Transverse colon (tissue), 4 donors: ENCODE data around the gene NEK3. TPM values are rescaled to one million over a fixed set of nuclear protein-coding genes. Genes with fewer than 3 reads are reported as not detected.

Experiments
- DNase-seq: peaks from one replicate; pipeline ENCODE4 v3.0.0-alpha.2; 2019
- H3K27ac ChIP-seq, 4 donors: fragments of 200-600 bp; sonication (generic); 2 replicates each; pipeline ENCODE4 v1.5.1; 2016 to 2018; ENCODE audit warnings: inconsistent platforms in 4 of 4
- H3K27me3 ChIP-seq: fragments of 200-600 bp; sonication (generic); 2 replicates; pipeline ENCODE4 v1.5.1; 2017; ENCODE audit warnings: inconsistent platforms
- H3K36me3 ChIP-seq, 4 donors: fragments of 200-600 bp; sonication (generic); 2 replicates each; pipeline ENCODE4 v1.5.1; 2017 to 2019; ENCODE audit warnings: inconsistent platforms in 4 of 4
- H3K4me1 ChIP-seq, 4 donors: fragments of 200-600 bp; sonication (generic); 2 replicates each; pipeline ENCODE4 v1.5.1; 2017 to 2020; ENCODE audit warnings: inconsistent platforms in 4 of 4
- H3K4me3 ChIP-seq, 4 donors: fragments of 200-600 bp; sonication (generic); 1 replicate in 1 of 4; 2 replicates in 3 of 4; pipeline versions ENCODE4 v1.5.1 to v1.6.1; 2017 to 2019; ENCODE audit warnings: inconsistent platforms in 4 of 4
- H3K9me3 ChIP-seq, 2 donors: fragments of 200-600 bp; sonication (generic); 2 replicates each; pipeline ENCODE4 v1.5.1; 2017 to 2019; ENCODE audit warnings: inconsistent platforms in 2 of 2
- CTCF ChIP-seq, 5 experiments: fragments of 200-600 bp in 3 of 5; fragments of 450-650 bp in 2 of 5; sonication (generic) in 3 of 5; IDR thresholded peaks; 1 replicate in 2 of 5; 2 replicates in 3 of 5; pipeline ENCODE4 v1.5.1; 2016 to 2017; ENCODE audit warnings: antibody characterized with exemption in 5 of 5, inconsistent platforms in 3 of 5, mild to moderate bottlenecking in 2 of 5, moderate library complexity in 1 of 5
- EP300 ChIP-seq: sonication (generic); formaldehyde crosslinking; IDR thresholded peaks from one replicate; pipeline ENCODE4 v1.6.1; 2017; ENCODE audit warnings: antibody characterized with exemption, low read depth
- POLR2A ChIP-seq: fragments of 450-650 bp; IDR thresholded peaks from one replicate; pipeline ENCODE4 v1.6.1; 2016; ENCODE audit warnings: antibody characterized with exemption, mild to moderate bottlenecking, moderate library complexity
- POLR2AphosphoS5 ChIP-seq, 3 donors: sonication (generic); formaldehyde crosslinking; IDR thresholded peaks; one replicate each; pipeline ENCODE4 v1.6.1; 2016; ENCODE audit warnings: antibody characterized with exemption in 3 of 3
- WGBS, 2 donors: methylation state at CpG; one replicate each; pipeline ENCODE4 v1.1.5; 2018; ENCODE audit warnings: low coverage in 1 of 2; 5-methylcytosine and 5-hydroxymethylcytosine counted together
- in situ Hi-C, 4 donors: fragments of 200-750 bp; cut with MboI; loops; one replicate each; pipeline versions ENCODE4 v1.15.0 to v1.15.1; 2017; ENCODE audit warnings: low sequenced_read_pairs in 3 of 4, low pct_ligation_motif_present in 1 of 4, low pct_unique_long_range_greater_than_20kb in 1 of 4
- intact Hi-C: fragments of 100-400 bp; cut with DNase I; formaldehyde crosslinking; loops from one replicate; pipeline ENCODE4 v1.15.1; 2023; ENCODE audit warnings: low total_unique reads
- total RNA-seq, 4 donors: library from RNA; depleted of rRNA; stranded (reverse); fragments of >200 nt; gene quantifications; one replicate each; pipeline ENCODE4 v1.1.0, GENCODE V29; 2016

NEK3 gene
- total RNA-seq, 4 donors from 2014 or later = 20.9 to 52.1 (median 25.7) TPM

- in situ Hi-C loops (loop anchor here in 2 of 4 donors (25.0 kb wide), 2 partner anchors 335 to 710 kb away; partner anchors contain the start of gene DHRS12 (in 1 of the 2)), intact Hi-C loops (no loop called here)
- H3K36me3 ChIP-seq = peaks cover 0 to 33% (median 16%) of the 10 kb centered on the region in 4 donors
- no peak overlapping the region for H3K27ac ChIP-seq
- H3K27me3 ChIP-seq = no peaks in the 10 kb centered on the region
- H3K4me1 ChIP-seq = no peaks in the 10 kb centered on the region
- no peak for TF ChIP-seq POLR2AphosphoS5 (IDR thresholded peaks at IDR 0.05)
- TF ChIP-seq EP300 = no peak
- TF ChIP-seq CTCF (IDR thresholded peaks at IDR 0.05) = no peak
- TF ChIP-seq POLR2A = no peak
- no peak for DNase-seq
- 63 to 71% methylated on average over 1 of the region's 1 CpG for WGBS, 2 donors
- no peak overlapping the region for H3K4me3 ChIP-seq
- no peaks in the 10 kb centered on the region for H3K9me3 ChIP-seq
Observed at GRCh38 chr13:52147225-52147624, 12.2 kb downstream of the NEK3 start.

DNA sequence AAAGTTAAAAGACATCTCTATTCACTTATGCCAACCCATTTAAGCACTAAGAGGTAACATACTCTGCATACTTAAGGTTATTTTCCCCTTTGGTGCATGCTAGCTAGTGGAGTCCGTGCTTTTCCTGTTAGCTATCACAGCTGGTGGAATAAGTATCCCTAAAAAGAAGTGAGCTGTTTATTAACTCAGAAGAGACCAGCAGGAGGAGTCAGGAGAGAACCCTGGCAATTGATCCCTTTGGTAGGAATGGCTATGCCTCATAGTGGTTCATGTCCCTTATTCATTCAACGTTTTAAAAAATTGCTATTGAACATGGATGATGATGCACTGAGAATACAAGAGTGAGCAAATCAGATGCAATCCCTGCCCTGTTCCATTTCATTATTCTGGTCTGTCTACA, 18.1 kb downstream of the NEK3 start:
- 28 to 49% methylated on average over 2 of the region's 2 CpGs for WGBS, 2 donors
- Histone ChIP-seq H3K27me3 (no peaks in the 10 kb centered on the region), H3K36me3 (peaks cover 0 to 34% (median 17%) of the 10 kb centered on the region in 4 donors), H3K4me3 (no peak overlapping the region), H3K4me1 (no peaks in the 10 kb centered on the region), H3K27ac (no peak overlapping the region), H3K9me3 (no peaks in the 10 kb centered on the region)
- TF ChIP-seq POLR2AphosphoS5 (IDR thresholded peaks at IDR 0.05) (no peak), POLR2A (no peak), EP300 (no peak), CTCF (IDR thresholded peaks at IDR 0.05) (no peak)
- intact Hi-C loops = no loop called here
- DNase-seq = no peak
- in situ Hi-C loops = loop anchor here in 2 of 4 donors (25.0 kb wide), 2 partner anchors 329 to 704 kb away; partner anchors contain the start of gene DHRS12 (in 1 of the 2)

DNA sequence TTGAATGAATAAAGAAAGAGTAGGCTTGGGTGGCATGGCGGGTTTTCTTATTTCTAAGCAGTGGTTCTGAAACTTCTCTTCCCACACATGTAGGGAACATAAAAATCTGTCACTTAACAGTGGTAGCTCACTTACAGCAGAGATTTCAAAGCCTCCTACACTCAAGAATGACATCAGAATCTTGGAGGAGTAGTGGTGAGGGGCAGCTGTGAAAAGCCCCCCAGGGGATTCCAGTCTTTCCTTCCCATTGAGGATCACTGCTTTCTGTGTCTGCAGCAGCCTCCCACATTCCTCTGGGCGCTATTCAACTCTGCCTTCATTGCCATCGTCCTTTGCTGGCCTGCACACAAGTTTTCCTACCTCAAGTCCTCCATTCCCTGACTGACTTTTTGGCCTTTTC, 21.9 kb downstream of the NEK3 start:
- Histone ChIP-seq H3K27ac (no peak overlapping the region), H3K4me1 (no peaks in the 10 kb centered on the region), H3K9me3 (no peaks in the 10 kb centered on the region), H3K36me3 (peaks cover 0 to 53% (median 25%) of the 10 kb centered on the region in 4 donors), H3K4me3 (no peak overlapping the region), H3K27me3 (no peaks in the 10 kb centered on the region)
- WGBS, 2 donors = 78 to 89% methylated on average over 1 to 3 of the region's 3 CpGs
- in situ Hi-C loops = loop anchor here in 2 of 4 donors (10.0 to 25.0 kb wide), 3 partner anchors 133 to 700 kb away; partner anchors contain the start of gene DHRS12 (in 1 of the 2)
- intact Hi-C loops = no loop called here
- no peak for TF ChIP-seq CTCF (IDR thresholded peaks at IDR 0.05)
- no peak for TF ChIP-seq POLR2AphosphoS5 (IDR thresholded peaks at IDR 0.05)
- no peak for TF ChIP-seq POLR2A
- no peak for TF ChIP-seq EP300
- DNase-seq = no peak

GRCh38 chr13:52136763-52137162, 22.6 kb downstream of the NEK3 start:
- Histone ChIP-seq H3K4me1 (no peaks in the 10 kb centered on the region), H3K27ac (no peak overlapping the region), H3K4me3 (no peak overlapping the region), H3K27me3 (no peaks in the 10 kb centered on the region), H3K36me3 (peaks cover 0 to 57% (median 27%) of the 10 kb centered on the region in 4 donors), H3K9me3 (no peaks in the 10 kb centered on the region)
- in situ Hi-C loops (loop anchor here in 2 of 4 donors (10.0 to 25.0 kb wide), 3 partner anchors 132 to 699 kb away; partner anchors contain the start of gene DHRS12 (in 1 of the 2)), intact Hi-C loops (no loop called here)
- no peak for DNase-seq
- no peak for TF ChIP-seq EP300

DNA sequence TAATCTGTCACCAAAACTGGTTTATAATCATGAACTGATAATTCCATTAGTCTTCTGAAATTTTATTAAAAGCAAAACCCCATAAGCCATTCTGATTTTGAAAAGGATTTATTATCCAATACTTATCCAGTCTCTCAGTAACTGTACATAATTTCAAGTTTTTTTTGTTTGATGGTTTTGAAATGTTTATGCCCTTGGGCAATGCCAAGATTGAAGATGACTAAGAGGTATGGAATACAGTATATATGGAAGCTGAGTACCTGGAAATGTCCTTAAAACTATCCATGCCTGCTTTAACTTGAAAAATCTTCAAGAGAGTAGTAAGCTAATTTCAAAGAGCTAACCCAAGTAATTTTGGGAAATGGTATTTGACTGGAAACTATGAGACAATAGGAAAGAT, 28.8 kb downstream of the NEK3 start:
- H3K27ac ChIP-seq = no peak overlapping the region
- H3K4me3 ChIP-seq = no peak overlapping the region
- intact Hi-C loops = no loop called here
- no peaks in the 10 kb centered on the region for H3K9me3 ChIP-seq
- no peak for DNase-seq
- peaks cover 0 to 20% (median 9%) of the 10 kb centered on the region in 4 donors for H3K4me1 ChIP-seq
- in situ Hi-C loops = loop anchor here in 2 of 4 donors (10.0 to 25.0 kb wide), 3 partner anchors 126 to 693 kb away; partner anchors contain the start of gene DHRS12 (in 1 of the 2)
- H3K36me3 ChIP-seq = peaks cover 0 to 32% (median 14%) of the 10 kb centered on the region in 4 donors
- TF ChIP-seq POLR2AphosphoS5 (IDR thresholded peaks at IDR 0.05) (no peak), CTCF (IDR thresholded peaks at IDR 0.05) (no peak), EP300 (no peak), POLR2A (no peak)
- no peaks in the 10 kb centered on the region for H3K27me3 ChIP-seq
